Suppressor macrophage (primary cell): Measurements from ENCODE around the gene SH3BP4.
A peak's percentile ranks its signal among the peaks of the same experiment; 100 is the strongest.

Source experiments
- DNase-seq, 4 experiments: peaks; one replicate each; pipeline ENCODE4 v3.0.0-alpha.2; 2020 to 2022

SH3BP4 gene

DNA sequence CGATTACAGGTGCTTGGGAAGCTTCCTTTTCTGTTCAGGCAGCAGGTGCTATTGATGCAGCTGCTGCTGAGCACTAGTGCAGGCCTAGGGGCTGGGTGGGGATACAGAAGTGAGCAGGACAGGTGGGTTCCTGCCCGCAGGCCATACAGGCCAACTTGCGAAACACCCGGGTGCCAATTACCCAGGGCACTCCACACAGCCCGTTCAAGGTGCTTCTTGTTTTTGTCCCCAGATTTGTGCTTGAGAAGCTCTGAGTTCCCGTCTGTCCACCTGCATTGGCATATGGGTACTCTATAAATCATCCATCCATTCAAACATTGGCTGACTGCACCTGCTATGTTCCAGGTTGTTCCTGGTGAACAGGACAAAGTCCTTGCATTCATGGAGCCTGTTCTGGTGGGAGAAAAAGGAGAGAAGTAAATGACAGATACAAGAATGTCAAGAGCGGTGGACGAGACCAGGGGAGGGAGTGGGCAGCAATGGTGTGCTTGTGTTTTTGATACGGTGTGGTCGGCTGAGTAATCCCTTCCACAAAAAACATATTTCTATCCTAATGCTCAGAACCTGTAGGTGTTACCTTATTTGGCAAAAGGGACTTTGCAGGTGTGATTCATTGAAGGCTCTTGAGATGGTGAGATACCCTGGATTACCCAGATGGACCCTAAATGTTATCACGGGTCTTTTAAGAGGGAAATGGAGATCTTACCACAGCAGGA is 31.4 kb downstream of the SH3BP4 start:
- DNase-seq, result no peak

DNA sequence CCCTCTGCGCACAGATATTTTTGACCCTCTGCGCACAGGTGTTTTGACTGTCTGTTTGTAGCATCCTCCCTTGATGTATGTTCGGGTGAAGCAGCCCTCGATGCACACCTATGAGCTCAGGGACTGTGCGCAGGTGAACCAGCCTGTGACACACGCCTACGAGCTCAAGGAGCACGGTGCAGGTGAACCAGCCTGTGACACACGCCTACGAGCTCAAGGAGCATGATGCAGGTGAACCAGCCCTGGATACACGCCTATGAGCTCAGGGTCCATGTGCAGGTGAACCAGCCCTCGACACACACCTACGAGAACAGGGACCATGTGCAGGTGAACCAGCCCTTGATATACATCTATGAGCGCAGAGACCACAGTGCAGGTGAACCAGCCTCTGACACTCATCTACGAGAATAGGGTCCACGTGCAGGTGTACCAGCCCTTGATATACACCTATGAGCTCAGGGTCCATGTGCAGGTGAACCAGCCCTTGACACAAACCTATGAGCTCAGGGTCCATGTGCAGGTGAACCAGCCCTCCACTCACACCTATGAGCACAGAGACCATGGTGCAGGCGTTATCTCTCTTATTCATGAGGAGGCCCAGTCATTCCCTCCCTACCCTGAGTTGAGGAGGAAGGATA is 33.9 kb downstream of the SH3BP4 start:
- no peak for DNase-seq

DNA sequence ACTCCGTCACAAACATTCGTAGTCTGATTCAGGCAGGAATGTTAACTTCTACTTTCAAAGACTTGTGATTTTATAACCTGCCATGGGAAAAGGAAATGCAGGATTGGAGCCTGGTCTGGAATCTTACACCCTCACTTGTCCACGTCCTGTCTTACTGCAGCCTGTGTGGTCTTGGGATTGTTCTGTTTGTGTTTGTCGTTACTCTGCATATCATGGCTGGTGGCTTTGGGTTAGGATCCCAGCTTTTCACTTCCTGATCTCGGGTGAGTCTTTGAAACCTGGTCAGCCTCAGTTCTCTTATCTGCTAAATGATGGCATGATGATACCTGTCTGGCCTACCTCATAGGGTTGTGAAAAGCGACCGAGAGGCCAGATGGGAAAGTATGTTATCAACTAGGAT is 34.6 kb downstream of the SH3BP4 start:
- no peak for DNase-seq

DNA sequence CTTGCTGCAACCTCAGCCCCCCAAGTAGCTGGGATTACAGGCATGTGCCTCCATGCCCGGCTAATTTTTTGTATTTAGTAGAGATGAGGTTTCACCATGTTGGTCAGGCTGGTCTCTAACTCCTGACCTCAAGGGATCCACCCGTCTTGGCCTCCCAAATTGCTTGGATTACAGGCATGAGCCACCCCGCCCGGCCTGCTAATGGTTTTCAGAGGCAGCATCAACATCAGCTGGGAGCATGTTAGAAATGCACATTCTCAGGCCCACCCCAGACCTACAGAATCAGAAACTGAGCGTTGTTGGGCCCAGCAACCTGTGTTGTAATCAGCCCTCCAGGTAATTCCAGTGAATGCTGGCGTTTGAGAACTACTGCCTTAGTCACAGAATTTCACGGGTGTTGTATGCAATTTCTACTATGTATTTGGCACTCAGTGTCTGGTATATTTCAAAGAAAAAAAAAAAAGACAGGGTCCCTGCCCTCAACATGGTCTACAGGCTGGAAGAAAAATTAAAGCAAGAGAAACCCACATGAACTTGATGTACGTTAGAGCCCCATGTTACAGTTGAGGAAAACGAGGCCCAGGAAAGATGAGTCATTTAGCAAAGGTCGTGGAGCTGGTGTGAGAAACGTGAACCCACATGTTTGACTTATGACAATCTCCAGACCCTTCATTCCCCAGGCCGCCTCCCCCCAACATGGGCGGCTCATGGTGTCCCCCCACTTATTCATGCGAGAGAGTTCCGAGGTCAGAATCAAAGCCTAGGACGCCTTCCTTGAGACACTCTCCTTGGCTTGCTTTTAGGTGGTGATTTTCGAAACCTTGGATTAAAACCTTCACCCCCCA is 35.3 kb downstream of the SH3BP4 start:
- no peak for DNase-seq

DNA sequence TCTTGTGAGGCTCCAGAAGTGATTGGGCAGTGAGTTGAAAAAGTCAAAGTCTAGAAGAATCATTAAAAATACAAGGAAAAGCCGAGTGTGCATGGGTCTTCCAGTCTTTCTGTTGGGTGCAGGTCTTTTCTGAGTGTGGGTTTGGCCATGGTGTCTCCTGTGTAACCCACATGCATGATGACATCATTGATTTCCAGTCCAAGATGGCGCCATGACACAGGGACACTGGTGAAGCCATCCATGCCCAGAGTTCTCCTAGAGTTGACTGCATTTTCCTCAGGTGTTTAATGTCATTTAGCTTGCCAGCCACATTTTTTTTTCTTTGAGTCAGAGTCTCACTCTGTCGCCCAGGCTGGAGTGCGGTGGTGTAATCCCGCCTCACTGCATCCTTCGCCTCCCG is 35.9 kb downstream of the SH3BP4 start:
- DNase-seq, result no peak

DNA sequence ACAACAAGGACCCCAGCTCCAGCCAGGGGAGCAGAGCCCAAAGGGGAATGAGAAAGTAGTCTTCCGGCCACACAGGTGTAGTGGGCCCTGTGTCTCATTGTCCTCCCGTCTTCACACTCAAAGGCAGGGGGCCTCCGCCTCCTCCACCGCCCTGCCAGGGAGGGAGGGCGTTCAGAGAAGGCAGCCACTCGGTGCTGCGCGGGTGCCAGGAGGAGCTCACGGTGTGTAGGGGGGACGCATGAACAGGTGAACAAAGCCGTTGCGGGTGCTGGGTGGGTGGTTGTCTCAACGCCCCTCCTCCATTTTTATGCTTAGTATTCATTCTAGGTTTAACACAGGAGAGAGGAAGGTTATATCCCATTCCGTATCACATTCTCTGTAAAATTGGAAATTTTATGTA is 36.7 kb downstream of the SH3BP4 start:
- DNase-seq, result no peak

DNA sequence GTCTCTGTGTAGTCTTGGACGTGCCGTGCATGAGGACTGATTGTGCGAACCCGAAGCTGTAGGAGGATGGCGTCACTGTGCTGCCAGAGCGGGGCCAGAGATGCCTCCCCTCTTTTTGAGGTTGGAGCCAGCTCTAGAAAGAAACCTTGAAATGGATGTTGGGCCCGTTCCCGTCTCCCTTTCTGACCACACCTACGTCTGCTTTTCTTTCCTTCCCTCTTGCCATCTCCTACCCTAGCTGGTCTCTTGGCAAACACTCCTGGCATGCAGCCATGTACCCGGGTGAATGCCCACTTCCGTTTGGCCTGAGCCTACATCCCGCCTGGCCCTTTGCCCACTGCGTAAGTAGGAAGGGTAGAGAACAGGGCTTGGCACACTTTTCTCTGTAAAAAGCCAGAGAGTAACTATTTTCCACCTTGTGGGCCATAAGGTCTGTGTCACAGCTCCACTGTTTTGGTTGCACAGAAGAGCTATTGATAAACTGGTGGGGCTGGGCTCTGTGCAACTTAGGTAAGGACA is 37.4 kb downstream of the SH3BP4 start:
- peak; percentile 83 to 90 (median 88) for DNase-seq

DNA sequence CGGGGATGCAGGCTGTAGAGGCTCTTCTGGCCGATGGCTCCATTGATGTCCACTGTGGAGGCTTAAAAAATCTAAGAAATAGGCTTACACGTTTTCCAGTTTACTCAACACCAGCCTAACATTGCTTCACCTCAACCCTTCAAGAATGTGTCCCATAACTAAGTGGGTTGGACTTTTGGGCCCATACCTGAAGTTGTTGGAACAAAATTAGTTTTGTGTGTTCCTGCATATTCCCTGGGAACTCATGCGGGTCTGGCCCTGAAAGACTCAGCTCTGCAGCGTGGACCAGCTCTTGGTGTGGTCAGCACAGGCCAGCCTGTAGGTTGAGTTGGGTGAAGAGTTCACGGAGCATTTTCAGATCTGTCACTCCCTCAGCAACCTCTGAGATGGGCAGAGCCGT is 38.5 kb downstream of the SH3BP4 start:
- no peak for DNase-seq

DNA sequence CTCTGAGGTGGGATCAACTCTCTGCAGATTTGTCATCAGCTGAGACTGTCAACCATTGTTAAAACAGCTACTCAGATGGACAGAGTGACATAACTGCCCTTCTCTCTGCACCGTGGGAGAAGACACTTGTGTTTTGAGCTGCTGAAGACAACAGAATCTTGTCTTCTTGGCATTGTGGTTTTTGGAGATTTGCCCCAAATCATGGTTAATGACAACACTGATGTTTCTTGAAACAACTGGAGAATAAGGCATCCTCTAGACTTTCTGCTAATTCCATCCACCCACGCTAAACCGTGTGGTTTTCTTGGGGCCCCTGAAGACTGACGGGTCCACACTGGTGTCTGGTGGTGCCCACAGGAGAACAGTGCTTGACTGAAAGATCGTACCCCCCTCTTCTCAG is 39.5 kb downstream of the SH3BP4 start:
- DNase-seq, result no peak

DNA sequence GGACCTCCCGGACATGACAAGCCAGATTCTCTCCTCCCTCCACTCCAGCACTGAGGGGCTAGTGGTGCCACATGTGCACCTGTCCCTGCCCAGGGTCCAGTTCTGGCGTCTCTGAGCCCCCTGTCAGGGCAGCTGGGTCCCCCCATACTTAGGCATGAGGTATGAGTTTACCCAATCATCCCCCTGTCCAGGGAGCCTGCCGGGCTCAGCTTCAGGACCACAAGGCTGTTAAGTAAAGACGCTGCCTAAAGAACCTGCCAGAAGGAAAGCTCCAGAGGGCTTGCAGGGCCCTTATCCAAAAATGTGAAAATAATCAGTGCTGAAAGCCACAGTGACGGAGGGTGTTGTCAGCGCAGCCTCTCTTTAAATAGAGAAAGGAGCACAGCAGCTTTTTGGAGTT is 40.0 kb downstream of the SH3BP4 start:
- DNase-seq, result no peak

DNA sequence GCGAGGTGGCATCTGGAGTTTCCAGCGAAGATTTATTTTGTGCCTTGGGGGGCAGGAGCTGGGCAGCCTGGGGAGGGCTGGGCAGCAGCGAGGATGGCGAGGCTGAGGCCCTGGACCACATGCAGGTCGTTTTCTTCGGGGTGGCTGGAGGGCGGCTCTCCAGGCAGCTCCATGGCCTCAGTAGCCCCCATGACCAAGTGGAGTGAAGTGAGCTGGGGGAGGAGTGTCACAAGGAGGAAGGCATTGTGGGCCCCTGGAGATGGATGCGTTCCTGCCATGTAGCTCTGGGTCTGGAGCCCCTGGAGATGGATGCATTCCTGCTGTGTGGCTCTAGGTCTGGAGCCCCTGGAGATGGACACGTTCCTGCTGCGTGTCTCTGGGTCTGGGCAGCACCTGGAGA is 40.4 kb downstream of the SH3BP4 start:
- DNase-seq, result no peak

DNA sequence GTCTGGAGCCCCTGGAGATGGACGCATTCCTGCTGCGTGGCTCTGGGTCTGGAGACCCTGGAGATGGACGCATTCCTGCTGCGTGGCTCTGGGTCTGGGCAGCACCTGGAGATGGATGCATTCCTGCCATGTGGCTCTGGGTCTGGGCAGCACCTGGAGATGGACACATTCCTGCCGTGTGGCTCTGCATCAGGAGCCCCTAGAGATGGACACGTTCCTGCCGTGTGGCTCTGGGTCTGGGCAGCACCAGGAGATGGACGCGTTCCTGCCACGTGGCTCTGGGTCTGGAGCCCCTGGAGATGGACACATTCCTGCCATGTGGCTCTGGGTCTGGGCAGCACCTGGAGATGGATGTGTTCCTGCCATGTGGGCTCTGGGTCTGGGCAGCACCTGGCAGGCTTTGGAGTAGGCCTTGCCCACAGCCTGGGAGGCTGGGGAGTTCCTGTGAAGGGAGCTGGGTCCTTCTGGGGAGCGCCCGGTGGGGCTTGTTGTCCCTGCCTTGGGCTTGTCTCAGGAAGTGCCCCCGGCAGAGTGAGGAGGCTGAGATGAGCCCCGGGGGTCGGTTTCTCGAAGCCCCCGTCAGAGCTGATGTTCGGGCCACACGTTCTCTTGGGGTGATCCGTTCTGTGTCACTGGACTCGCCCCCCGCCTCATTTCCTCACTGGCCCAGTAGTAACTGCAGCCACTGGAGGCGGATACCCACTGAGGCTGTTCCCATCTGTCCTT is 41.0 kb downstream of the SH3BP4 start:
- no peak for DNase-seq

DNA sequence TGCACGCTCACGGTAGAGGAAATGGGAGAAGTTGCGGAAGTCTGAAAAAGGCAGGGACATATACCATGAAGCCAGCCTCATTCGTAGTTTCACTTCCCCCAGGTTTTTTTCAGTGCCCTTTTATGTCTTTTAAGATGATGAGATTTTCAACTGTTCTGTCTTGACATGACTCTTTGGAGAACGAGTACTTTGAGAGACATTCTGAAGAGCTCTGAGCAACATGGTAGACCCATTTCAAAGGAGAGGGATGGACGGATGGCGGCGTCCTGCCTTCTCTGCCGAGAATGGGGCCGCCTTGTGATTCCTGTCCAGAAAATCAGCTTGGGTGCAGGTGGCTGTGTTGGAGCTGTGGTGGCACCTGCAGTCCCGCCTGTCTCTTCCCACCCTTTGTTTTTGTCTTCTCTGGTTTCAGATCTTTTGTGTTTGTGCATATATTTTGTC is 41.7 kb downstream of the SH3BP4 start:
- DNase-seq, result peak; percentile 71 to 92 (median 80)

DNA sequence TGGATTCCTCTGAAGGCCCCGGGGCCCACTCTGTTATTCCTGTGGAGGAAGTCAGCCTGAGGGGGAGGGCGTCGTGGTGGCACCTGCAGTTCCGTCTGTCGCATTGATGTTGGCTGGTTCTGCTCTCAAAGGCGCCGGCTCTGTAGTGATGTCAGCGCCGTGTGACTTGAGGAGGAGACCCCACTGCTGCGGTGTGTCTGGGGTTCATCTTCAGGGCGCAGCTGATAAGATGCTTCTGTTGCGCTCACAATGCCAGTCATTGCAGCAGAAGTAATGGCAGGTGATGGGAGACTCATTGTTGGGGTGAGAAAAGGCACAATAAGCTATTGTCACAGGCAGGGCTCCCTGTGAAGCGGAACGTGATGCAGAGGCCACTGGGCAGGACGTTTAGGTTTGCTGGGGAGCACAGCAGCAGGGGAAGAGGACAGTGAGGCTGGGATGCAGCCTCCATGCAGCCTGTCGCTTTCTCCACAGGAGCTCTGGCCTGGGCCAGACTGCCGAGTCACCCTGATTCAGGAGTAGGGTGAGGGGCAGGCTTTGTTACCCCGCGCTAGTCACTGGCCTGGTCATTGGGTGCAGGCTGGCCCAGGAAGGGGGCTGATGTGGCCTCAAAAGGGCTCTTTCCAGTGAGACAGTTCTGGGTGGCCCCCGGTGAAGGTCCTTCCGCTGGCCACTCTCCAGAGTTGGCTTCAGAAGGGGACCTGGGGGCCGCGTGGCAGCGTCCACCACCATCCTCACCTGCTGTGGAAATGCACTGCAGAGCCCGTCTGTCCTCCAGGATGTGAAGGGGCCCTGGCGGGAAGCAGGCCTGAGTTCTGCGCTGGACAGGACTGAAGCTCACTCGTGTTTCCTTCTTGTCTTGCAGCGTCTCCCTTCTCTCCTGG is 42.9 kb downstream of the SH3BP4 start:
- DNase-seq, result no peak

DNA sequence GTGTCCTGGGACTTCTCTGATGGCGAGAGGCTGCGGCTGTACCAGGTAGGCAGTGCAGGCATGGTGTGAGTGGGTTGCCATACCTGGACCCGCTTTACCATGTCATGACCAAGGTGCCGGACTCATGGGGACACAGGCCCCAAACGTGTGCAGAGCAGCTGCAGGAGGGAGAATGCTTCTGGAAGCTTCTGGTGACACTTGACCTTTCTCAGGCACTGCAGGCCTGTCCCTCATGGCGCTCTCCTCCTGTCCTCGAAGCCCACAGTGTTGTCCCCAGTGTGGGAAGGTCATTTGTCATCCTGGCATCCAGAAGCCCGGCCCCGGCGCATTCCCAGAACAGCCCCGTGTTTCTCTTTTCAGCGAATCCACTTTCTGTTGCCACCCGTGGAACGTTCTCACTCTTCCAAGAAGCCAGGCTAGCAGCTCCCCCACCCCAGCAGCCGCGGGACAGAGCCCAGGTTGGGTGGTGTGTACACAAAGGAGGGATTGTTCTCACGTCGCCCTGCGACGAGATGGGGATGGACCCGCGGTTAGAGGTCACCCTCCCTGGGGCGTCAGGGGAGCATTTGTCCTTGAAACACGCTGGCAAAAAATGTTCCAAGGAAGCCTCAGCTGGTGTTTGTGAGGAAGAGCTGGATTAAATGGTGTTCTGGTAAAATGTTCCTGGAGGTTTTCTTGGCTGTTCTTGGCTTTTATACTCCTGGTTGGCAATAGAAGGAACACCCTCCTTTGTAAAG is 43.7 kb downstream of the SH3BP4 start:
- no peak for DNase-seq

DNA sequence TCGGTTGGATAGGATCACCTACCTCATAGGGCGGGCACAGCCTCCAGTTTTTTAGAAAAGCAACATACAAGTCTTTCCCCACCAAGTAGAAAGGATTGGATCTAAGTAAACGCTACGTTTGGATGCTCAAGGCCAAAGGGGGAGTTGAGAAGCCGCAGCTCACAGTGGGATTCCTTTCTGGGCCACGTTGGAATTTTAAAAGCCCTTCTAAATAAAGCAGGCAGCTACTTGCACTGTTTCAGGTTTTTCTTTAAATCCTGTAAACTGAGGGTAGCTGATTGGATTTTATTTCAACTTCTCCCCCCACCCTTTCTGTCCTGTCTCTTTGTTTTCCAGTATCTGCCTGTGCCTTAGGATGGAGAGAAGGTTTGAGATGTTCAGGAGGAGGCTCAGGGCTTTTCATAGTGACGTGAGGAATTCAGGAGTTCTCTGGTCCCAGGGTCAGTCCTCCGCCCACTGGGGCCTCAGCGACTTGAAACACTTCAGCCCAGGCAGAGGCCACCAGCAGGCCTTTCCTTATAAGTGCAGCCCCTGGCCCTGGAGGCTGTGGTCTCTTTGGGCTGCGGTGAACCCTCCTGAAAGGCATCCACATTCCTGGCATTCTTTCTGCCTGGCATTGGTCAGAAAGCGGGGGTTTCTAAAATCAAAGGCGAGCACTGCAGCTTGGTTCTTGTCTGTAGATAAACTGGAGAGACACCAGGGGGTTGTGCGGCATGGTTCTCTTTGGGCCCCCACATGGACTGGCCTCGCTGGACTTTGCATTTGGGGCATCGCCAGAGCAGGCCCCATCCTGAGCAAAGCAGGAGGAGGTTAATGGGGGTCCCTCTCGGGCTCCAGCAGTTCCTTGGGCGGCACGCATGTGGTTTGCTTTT is 44.5 kb downstream of the SH3BP4 start:
- DNase-seq, result no peak

DNA sequence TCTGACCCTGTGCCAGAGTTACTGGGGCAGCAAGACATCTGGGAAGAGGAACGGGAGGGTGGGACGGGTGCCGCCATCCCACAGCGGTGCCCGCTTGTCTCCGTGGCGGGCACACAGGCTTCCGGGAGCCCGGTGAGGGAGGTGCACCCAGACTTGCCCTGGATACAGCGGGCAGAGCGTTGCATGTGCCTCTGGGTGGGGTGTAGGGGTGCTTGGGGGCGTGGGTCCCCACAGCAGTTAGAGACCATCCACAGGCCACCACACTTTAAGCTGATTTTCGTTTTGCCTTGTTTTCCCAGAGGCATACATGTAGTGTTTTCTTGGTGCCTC is 45.1 kb downstream of the SH3BP4 start:
- no peak for DNase-seq

DNA sequence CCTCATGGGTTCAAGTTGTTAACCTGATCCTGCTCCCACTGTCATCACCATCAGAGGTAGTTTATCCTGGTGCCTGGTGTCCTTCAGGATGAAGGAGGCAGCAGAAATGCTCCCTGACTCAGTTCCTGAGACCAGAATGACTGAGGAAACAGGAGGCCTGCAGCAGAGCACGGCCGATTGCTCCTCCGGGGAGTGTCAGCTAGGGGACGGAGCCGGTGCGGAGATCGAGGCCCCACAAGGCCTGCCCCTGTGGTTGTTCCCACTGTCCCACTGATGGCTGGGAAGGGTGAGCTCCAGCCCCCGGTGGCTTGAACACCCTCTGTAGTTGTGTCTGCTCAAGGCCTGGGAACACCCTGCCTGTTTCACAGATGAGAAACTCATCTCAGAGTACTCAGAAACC is 45.6 kb downstream of the SH3BP4 start:
- no peak for DNase-seq

DNA sequence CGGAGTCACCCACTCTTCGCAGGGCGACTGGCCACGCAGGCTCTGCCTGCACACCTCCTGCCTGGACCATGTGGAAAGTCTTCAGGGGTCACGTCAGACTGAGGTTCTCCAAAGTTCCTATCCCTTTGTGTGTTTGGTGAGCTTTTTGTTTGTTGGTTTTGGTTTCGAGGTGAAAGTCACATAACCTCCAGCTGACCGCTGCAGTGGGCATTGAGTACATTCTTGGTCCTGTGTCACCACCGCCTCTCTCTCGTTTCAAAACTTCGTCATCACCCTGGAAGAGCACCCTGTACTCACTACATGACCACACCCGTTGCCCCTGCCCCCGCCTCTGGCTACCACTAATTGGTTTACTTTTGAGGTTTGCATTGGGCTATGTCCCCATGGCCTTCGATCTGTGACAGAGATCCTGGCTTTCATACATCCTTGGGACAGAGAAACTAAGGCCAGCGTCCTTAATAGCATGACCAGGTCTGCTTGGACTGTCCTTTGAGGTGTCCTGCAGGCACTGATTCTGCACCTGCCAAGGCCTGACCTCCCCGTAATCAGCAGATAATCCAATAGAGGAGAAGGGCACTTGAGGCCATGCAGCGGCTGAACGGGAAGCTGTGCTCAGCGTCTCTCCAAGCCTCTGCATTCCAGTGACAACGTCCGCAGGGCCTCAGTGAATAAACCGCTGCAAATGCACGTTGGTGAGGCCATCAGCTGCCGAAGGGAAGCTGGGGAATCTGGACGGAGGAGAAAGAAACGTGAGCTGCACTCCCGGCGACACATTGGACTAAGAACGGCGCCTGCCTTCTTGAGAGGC is 46.8 kb downstream of the SH3BP4 start:
- DNase-seq, result no peak
